Stimulated activated CD8-positive, alpha-beta memory T cell treated with anti-CD3 and anti-CD28 coated beads, Interleukin-4, amount 100 ng/mL, for 24 hours (primary cell): ENCODE measurements around the gene SERTAD1.
A peak's percentile ranks its signal among the peaks of the same experiment; 100 is the strongest.

Experiments used
- DNase-seq: peaks from one replicate; pipeline ENCODE4 v3.0.0-alpha.2; 2020; ENCODE audit warnings: low read depth

Gene SERTAD1

GRCh38 chr19:40403262-40403984, 22.4 kb downstream of the SERTAD1 start:
- peak; percentile 75 for DNase-seq

DNA sequence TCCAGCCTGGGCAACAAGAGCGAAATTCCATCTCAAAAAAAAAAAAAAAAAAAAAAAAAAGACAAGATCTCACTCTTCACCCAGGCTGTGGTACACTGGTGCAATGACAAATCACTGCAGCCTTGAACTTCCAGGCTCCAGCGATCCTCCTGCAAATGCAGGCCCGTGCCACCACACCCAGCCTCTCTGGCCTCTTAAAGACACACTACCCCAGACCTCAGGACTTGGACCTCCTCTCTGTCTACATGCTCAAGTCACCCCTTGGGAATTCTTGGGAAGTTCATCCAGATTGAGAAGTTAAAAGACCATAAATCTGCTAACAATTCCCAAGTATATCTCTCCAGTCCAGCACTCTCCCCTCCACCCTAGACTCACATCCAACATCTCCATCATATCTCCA, 25.2 kb downstream of the SERTAD1 start:
- no peak for DNase-seq

GRCh38 chr19:40398417-40399131, 27.2 kb downstream of the SERTAD1 start:
- DNase-seq = peak; percentile 34

DNA sequence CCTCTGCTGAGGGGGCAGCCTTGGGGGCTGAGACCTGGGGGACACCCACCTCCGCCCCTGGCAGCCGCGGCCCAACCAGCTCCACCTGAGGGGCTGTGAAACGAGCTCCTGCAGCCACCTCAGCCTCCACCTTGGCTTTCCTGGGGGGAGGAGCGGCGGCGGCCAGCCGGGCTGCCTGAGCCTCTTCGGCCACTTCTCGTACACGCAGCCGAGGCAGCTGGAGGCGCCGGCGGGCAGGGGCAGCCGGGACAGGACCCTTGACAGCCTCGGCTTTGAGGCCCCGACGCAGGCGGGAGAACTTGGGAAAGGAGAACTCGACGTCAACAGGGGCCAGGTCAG, 28.3 kb downstream of the SERTAD1 start:
- no peak for DNase-seq

GRCh38 chr19:40396886-40397567, 28.8 kb downstream of the SERTAD1 start:
- no peak for DNase-seq

GRCh38 chr19:40395956-40396355, 29.8 kb downstream of the SERTAD1 start:
- DNase-seq = no peak

GRCh38 chr19:40394816-40395210, 31.0 kb downstream of the SERTAD1 start:
- no peak for DNase-seq

- DNase-seq = no peak
Observed at GRCh38 chr19:40393894-40394815, 31.6 kb downstream of the SERTAD1 start.

DNA sequence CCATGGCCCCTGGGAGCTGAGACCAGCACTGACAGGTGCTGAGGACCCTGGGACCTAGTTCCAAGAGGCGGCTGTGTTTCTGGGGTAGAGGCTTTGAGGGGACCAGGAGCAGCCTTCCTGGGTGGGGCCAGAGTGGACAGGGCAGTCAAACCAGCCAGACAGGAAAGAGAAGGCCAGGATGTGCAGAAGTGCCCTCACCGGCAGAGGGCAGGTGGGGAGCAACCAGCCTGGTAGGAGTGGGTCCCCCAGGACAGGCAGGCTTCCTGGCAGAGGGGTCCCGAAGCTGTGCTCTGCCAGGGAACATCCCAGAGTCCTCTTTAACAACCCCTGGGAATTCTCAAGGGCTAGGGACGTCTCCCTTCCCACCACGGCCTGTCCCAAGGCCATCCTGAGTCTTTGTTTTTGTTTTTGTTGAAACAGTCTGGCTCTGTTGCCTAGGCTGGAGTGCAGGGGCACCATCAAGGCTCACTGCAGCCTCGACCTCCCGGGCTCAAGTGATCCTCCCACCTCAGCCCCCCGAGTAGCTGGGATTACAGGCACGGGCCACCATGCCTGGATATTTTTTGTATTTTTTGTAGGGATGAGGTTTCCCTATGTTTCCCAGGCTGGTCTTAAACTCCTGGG, 32.8 kb downstream of the SERTAD1 start:
- no peak for DNase-seq

DNA sequence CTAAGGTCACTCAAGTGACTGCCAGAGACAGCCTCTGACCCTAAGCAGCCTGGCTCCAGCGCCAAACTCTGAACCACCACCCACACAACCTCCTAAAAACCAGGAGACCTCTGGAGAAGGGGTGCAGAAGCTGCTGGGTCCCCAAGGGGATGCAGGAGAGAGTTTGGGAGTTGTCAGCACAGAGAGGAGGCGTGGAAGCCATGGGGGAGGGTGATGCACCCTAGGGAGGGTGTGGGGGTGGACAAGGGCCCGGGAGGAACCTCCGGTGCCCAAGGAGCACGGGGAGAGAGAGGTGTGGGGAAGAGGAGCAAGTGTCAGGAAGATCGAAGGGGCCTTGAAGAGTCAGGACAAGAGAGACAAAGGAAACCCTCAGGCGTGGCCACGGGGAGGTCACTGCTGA, 33.7 kb downstream of the SERTAD1 start:
- DNase-seq = no peak

GRCh38 chr19:40390084-40390742, 35.6 kb downstream of the SERTAD1 start, which contains the start of gene HIPK4:
HIPK4 (minus strand) TSS chr19:40390181; CDS start chr19:40389902, 279 bp downstream.
- DNase-seq = no peak

DNA sequence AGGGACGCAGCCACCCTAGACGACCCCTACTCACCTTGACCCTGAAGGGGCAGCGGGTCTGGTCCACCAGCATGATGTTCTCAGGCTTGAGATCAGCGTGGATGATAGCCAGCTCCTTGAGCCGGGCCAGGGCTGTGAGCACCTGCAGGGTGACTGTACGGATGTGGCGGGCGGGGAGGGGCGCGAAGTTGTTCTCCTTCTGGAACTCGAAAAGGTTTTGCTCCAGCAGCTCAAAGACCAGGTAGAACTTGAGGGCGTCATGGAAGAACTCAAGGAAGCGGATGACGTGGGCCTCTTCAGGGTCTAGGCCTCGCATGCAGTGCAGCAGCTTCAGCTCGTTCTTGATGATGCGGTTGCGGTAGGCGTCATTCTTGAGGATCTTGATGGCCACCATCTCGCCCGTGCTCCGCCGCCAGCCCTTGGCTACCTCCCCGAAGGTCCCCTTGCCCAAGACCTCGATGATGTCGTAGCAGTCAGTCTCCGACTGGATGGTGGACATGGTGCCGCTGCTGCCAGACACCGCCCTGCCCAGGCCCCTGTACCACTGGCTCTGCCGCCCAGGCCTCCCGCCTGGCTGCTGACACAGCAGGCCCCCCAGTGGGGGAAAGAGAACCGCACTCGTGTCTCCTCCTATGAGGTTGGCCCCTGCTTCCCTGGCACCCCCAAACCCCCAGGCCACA, 36.2 kb downstream of the SERTAD1 start:
- DNase-seq = no peak

- no peak for DNase-seq
Observed at GRCh38 chr19:40388481-40388880, 37.3 kb downstream of the SERTAD1 start.

DNA sequence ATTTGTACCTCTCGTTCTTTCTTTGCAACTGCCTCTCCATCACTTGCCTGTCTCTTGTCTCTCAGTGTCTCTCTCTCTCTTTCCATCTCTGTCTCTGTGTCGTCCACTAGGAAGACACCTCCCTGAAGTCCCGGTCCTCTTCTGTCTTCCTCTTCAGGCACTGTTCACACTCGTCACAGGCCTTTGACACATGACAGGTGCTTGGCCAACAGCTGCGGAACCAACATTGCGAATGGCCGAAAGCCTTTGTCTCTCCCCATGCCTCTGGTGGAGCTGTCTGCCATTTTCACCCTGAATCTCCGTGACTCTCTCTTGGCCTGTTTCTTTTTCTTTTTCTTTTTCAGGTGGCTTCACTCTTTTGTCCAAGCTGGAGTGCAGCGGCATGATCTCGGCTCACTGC, 38.6 kb downstream of the SERTAD1 start:
- no peak for DNase-seq

DNA sequence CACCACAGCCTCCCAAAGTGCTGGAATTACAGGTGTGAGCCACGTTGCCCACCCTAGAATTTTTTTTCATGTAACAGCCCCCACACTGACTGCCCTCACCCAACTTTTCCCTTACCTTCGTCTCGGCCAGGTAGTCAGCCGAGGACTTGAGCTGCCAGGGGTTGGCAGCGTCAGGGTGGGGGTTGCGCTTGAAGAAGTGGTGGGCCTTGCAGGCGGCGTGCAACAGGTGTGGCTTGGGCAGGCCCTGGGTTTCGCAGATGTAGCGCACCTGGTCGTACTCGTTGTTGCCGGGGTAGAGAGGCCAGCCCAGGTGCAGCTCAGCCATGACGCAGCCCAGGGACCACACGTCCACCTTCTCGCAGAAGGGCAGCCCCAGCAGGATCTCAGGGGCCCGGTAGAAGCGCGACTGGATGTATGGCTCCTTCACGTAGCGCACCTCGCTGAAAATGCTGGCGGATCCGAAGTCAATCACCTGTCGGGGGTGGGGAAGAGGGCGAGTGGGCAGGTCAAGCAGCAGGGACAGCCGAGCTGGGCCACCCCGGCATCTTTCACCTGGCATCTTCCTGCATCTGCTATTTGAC, 42.0 kb downstream of the SERTAD1 start:
- DNase-seq = no peak

DNA sequence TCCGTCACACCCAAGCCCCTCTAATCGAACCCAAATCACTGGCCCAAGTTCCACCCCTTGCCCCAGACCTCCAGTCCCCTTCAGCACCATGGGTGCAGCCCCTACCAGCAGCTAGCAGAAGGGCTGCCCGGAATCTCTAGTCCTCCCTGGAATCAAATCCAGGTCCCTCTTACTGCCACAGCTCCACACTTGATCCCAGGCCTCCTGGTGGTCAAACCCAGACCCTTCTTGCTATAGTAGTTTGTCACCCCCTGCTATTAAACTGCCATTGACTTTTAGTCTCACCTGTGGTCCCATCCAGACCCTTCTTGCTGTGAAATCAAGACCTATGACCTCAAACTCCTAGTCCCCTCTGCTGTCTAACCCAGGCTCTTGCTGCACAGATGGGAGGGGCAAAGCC, 44.5 kb downstream of the SERTAD1 start:
- no peak for DNase-seq

DNA sequence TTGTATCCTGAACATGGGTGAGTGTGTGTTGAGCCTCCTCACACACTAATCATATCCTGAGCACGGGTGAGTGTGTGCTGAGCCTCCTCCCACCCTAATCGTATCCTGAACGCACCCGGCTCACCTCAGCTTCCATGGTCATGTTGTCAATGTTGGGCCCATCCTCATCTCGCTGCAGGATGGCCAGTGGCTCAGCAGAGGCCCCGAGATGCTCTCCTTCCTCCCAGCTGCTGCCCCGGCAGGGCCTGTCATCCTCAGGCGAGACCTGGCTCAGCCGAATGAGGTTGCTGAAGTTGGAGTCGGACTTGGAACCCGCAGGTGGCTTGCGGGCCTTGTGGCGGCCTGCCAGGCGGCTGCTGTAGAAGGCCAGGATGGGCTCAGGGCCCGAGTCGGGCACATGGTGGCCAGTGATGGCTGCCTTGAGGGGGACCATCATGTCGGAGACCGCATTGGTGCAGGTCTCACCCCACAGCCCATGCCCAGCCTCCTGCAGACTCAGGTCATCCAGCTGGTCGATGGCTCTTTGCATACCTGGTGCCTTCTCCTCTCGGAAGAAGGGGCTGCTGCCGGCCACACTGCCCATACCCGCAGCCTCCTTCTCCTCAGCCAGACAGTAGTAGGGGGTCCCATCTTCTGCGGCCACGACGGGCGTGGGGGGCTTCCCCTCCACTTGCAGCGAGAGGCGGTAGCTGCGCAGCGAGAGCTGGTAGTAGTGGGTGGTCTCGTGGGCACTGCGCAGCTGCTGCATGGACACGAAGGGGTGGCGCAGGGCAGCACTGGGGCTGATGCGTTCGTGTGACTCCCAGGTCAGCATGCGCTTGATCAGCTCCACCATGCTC, 45.4 kb downstream of the SERTAD1 start:
- DNase-seq = no peak

GRCh38 chr19:40379446-40380198, 46.2 kb downstream of the SERTAD1 start:
- no peak for DNase-seq
